Stomach (tissue), 4 donors: ENCODE measurements around the gene PDK2.

ENCODE experiments used
- CTCF ChIP-seq, 7 experiments: fragments of 450-650 bp in 4 of 7; fragments of 200-600 bp in 3 of 7; sonication (generic) in 3 of 7; IDR thresholded peaks; one replicate each; pipeline ENCODE4 v1.5.1; 2016 to 2019; ENCODE audit warnings: antibody characterized with exemption in 7 of 7, control low read depth in 2 of 7, mild to moderate bottlenecking in 1 of 7
- EP300 ChIP-seq: sonication (generic); formaldehyde crosslinking; IDR thresholded peaks from one replicate; pipeline ENCODE4 v1.6.1; 2017; ENCODE audit warnings: antibody characterized with exemption

GRCh38 chr17:50060951-50061712, 34.0 kb upstream of the PDK2 start:
- no peak for TF ChIP-seq CTCF (IDR thresholded peaks at IDR 0.05)
- no peak for TF ChIP-seq EP300
